GM06990 (cell line): ENCODE data around the gene TRIM38.

Experiments
- DNase-seq: peaks from one replicate; pipeline ENCODE4 v3.0.0-alpha.2; 2011; ENCODE audit not compliant: insufficient read length; ENCODE audit errors: extremely low read depth
- H3K27me3 ChIP-seq: replicated peaks from 2 replicates; pipeline ENCODE4 v1.6.0; 2011; ENCODE audit warnings: low read length; ENCODE audit not compliant: control insufficient read depth, insufficient read depth
- H3K36me3 ChIP-seq: 2 replicates; pipeline ENCODE4 v1.5.1; 2011; ENCODE audit warnings: low read length; ENCODE audit not compliant: control insufficient read depth, insufficient read depth
- H3K4me3 ChIP-seq: replicated peaks from 2 replicates; pipeline ENCODE4 v1.5.1; 2011; ENCODE audit warnings: low read depth, mild to moderate bottlenecking, control low read depth, low read length
- TF ChIP-seq, protein P1 (sequence below): IDR thresholded peaks from 2 replicates; pipeline ENCODE4 v1.5.1; 2011; ENCODE audit warnings: low read length, control low read depth, mild to moderate bottlenecking, inconsistent platforms; ENCODE audit not compliant: insufficient read depth, poor library complexity, severe bottlenecking

Gene TRIM38

DNA sequence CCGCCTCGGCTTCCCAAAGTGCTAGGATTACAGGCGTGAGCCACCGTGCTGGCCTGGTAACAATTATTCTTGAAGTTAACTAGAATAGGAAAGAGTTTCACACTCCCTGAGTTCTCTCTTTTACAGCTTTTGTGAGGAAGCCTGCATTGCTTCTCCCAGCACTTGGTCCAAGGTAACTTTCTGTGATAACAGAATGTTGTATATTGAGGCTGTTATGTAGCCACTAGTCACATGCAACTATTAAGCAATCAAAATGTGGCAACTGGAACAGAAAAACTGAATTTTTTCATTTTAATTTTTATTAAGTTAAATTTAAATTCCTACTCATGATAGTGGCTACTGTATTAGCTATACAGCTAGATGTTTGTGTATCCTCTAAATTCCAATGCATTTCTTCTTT, 2.5 kb downstream of the TRIM38 start:
- Histone ChIP-seq H3K36me3 (peaks cover 8% of the 10 kb centered on the region), H3K4me3 (peak overlapping the region; percentile 17), H3K27me3 (no peaks in the 10 kb centered on the region)
- no peak for DNase-seq
- TF ChIP-seq, protein P1, sequence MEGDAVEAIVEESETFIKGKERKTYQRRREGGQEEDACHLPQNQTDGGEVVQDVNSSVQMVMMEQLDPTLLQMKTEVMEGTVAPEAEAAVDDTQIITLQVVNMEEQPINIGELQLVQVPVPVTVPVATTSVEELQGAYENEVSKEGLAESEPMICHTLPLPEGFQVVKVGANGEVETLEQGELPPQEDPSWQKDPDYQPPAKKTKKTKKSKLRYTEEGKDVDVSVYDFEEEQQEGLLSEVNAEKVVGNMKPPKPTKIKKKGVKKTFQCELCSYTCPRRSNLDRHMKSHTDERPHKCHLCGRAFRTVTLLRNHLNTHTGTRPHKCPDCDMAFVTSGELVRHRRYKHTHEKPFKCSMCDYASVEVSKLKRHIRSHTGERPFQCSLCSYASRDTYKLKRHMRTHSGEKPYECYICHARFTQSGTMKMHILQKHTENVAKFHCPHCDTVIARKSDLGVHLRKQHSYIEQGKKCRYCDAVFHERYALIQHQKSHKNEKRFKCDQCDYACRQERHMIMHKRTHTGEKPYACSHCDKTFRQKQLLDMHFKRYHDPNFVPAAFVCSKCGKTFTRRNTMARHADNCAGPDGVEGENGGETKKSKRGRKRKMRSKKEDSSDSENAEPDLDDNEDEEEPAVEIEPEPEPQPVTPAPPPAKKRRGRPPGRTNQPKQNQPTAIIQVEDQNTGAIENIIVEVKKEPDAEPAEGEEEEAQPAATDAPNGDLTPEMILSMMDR = no peak

DNA sequence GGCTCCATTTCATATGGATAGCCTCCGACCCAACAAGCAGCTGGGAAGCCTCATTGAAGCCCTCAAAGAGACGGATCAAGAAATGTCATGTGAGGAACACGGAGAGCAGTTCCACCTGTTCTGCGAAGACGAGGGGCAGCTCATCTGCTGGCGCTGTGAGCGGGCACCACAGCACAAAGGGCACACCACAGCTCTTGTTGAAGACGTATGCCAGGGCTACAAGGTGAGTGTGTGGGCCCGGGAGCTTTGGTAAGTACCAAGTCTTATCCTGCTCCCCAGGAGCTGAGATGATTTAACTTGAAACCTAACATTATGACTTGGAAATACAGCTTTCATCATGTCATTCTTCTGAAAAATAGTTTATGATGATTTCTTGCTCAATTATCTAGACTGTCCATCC, 4.1 kb downstream of the TRIM38 start:
- Histone ChIP-seq H3K4me3 (peak overlapping the region; percentile 33), H3K36me3 (peaks cover 8% of the 10 kb centered on the region), H3K27me3 (no peaks in the 10 kb centered on the region)
- TF ChIP-seq, protein P1 = no peak
- no peak for DNase-seq

DNA sequence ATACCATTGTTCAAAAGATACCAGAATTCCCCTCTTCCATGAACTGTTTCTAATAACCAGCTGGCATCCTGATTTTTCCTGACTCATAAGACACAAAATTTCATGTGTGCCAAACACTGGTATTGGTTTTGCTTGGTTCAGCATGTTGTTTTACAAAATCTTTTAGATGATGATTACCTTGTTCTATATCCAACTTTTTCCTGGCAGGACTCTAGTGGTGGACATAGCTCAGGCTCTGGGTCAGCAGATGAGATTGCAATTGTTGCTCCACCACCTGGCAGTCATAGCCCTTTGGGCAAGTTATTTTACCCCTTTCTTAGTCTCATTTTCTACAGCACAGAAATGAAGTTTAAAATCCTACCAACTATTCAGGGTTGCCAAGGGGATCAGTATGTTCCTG, 6.2 kb downstream of the TRIM38 start:
- H3K36me3 ChIP-seq = peaks cover 13% of the 10 kb centered on the region
- TF ChIP-seq, protein P1 = no peak
- H3K4me3 ChIP-seq = no peak overlapping the region
- DNase-seq = no peak
- no peaks in the 10 kb centered on the region for H3K27me3 ChIP-seq

DNA sequence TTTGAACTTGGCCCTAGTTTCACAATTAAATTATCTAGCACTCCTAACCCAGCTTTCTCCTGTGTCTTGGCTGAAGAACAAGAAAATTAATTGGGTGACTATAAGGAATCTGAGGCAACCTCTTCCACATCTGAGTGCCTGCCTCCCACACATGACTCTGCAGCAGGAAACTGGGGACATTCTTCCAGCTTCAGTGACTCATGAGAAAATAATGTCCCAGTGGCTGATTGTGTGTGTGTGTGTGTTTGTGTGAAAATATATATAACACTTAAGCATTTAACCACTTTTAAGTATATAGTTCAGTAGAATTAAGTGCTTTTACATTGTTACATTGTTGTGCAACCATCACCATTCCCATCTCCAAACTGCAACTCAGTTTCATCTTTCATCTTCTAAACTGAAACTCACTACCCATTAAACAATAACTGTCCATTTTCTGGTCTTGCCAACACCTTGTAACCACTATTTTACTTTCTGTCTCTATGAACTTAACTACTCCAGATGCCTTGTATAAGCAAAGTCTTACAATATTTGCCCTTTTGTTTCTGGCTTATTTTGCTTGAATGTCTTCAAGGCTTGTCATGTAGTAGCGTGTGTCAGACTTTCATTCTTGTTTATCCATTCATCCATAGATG, 8.7 kb downstream of the TRIM38 start:
- no peak for DNase-seq
- no peaks in the 10 kb centered on the region for H3K27me3 ChIP-seq
- peaks cover 16% of the 10 kb centered on the region for H3K36me3 ChIP-seq
- H3K4me3 ChIP-seq = no peak overlapping the region
- TF ChIP-seq, protein P1 = no peak

DNA sequence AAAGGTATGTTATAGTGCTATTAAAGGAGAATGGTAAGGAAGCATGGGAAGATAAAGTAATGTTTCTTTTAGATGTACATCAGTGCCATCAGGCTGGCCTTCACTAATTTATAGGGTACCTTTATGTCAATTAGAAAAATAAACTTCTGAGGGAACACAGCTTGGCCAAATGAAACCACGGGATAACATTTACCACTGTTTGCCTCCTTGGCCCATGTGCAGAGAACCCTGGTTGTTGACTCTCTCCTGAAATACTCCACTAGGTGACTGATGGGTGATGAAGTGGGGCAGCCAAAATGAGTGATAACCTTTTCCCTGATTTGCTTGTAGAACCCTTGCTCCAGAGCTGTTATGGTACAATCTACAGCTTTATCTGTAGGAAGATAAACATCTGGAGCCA, 9.5 kb downstream of the TRIM38 start:
- H3K4me3 ChIP-seq = no peak overlapping the region
- DNase-seq = no peak
- no peaks in the 10 kb centered on the region for H3K27me3 ChIP-seq
- TF ChIP-seq, protein P1 = no peak
- peaks cover 12% of the 10 kb centered on the region for H3K36me3 ChIP-seq

DNA sequence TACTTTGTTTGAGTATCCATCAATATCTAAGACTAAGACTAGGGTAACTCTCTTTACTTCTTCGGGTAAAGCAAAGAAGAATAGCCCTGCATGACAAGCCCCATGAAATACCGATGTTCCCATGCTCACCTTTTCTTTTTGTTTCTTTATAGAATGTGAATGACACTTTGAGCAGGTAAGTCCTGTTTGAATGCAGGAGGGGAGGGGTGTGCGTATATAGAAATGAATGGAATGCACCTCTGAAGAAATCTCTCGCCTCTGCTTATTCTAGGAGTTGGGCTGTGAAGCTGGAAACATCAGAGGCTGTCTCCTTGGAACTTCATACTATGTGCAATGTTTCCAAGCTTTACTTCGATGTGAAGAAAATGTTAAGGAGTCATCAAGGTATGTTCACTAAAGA, 10.3 kb downstream of the TRIM38 start:
- Histone ChIP-seq H3K4me3 (no peak overlapping the region), H3K36me3 (peaks cover 11% of the 10 kb centered on the region), H3K27me3 (no peaks in the 10 kb centered on the region)
- no peak for DNase-seq
- TF ChIP-seq, protein P1 = no peak
